ENCODE data around the gene TMEM26. TPM values are rescaled to one million over a fixed set of nuclear protein-coding genes. Genes with fewer than 3 reads are reported as not detected.

TMEM26 gene
- total RNA-seq, 1 donor from 2014 or later: 3.4 TPM

DNA sequence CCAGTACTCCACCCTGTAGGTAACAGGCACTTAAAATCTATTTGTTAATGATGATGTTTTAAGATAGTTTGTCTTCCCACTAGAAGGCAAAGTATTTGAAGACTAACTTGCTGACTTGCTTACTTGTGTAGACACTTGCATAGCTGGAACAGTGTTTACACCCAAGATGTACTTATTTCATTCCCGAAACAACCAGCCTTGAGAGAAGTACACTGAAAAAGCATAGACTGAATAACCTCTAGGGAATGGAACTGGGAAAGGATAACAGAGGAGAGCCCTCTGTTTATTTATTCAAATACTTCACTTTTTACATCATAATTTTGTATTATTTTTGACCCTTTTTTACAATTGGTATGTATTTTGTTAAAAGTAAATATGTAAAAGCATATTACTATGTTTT is 33.1 kb upstream of the TMEM26 start:
- DNase-seq (ENCODE audit: extremely low spot score, unreplicated experiment): no peak
- H3K4me1 Mint-ChIP-seq (ENCODE audit: unreplicated experiment): no peaks in the 10 kb centered on the region
- no peaks in the 10 kb centered on the region for H3K36me3 Mint-ChIP-seq
- TF ChIP-seq, protein P1, sequence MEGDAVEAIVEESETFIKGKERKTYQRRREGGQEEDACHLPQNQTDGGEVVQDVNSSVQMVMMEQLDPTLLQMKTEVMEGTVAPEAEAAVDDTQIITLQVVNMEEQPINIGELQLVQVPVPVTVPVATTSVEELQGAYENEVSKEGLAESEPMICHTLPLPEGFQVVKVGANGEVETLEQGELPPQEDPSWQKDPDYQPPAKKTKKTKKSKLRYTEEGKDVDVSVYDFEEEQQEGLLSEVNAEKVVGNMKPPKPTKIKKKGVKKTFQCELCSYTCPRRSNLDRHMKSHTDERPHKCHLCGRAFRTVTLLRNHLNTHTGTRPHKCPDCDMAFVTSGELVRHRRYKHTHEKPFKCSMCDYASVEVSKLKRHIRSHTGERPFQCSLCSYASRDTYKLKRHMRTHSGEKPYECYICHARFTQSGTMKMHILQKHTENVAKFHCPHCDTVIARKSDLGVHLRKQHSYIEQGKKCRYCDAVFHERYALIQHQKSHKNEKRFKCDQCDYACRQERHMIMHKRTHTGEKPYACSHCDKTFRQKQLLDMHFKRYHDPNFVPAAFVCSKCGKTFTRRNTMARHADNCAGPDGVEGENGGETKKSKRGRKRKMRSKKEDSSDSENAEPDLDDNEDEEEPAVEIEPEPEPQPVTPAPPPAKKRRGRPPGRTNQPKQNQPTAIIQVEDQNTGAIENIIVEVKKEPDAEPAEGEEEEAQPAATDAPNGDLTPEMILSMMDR (conservative IDR thresholded peaks at IDR 0.05): no peak
- H3K4me3 Mint-ChIP-seq: no peak overlapping the region
- peaks cover 7% of the 10 kb centered on the region for H3K9me3 Mint-ChIP-seq
- H3K27me3 Mint-ChIP-seq: no peaks in the 10 kb centered on the region
- no peak overlapping the region for H3K27ac Mint-ChIP-seq

DNA sequence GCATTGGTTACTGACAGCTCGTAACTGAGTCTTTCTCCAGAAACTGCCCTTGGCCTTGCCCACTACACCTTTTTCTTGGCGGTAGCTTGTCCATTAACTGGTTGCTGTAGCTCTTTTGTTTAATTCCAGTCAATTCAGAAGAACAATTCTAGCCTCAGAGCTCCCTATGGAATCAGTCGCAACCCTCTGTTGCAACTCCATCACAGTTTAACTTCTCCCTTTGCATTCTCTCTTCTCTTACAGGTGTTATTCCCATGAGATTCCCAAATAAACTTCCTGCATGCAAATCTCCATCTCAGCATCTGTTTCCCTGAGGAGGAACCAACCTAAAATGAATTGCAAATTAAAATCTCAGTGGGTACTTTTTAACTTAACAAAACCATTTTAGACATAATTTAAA is 28.4 kb upstream of the TMEM26 start:
- Mint-ChIP-seq H3K4me3 (no peak overlapping the region), H3K27ac (no peak overlapping the region), H3K9me3 (peaks cover 7% of the 10 kb centered on the region), H3K36me3 (no peaks in the 10 kb centered on the region), H3K27me3 (no peaks in the 10 kb centered on the region), H3K4me1 (ENCODE audit: unreplicated experiment) (no peaks in the 10 kb centered on the region)
- no peak for DNase-seq (ENCODE audit: extremely low spot score, unreplicated experiment)
- TF ChIP-seq, protein P1 (conservative IDR thresholded peaks at IDR 0.05): no peak

DNA sequence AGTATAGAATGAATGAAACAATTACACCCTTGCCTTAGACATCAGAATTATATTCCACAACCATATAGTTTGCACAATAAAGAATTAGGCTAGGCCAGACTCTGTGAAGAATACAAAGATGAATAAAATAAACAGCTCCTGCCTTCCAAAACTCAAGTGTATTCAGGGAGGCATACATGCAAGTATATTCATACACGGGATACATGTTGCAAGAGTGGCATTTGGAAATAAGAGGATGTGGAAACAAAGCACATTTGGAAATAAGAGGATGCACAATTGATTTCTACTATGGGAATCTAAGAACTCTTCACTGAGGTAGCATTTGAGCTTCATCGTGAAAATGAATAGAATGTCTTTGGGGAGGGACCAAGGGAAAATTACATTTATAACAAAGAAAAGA is 27.0 kb upstream of the TMEM26 start:
- H3K36me3 Mint-ChIP-seq: no peaks in the 10 kb centered on the region
- no peak overlapping the region for H3K4me3 Mint-ChIP-seq
- H3K27ac Mint-ChIP-seq: no peak overlapping the region
- TF ChIP-seq, protein P1 (conservative IDR thresholded peaks at IDR 0.05): no peak
- no peaks in the 10 kb centered on the region for H3K4me1 Mint-ChIP-seq (ENCODE audit: unreplicated experiment)
- H3K9me3 Mint-ChIP-seq: peaks cover 7% of the 10 kb centered on the region
- DNase-seq (ENCODE audit: extremely low spot score, unreplicated experiment): no peak
- H3K27me3 Mint-ChIP-seq: no peaks in the 10 kb centered on the region

DNA sequence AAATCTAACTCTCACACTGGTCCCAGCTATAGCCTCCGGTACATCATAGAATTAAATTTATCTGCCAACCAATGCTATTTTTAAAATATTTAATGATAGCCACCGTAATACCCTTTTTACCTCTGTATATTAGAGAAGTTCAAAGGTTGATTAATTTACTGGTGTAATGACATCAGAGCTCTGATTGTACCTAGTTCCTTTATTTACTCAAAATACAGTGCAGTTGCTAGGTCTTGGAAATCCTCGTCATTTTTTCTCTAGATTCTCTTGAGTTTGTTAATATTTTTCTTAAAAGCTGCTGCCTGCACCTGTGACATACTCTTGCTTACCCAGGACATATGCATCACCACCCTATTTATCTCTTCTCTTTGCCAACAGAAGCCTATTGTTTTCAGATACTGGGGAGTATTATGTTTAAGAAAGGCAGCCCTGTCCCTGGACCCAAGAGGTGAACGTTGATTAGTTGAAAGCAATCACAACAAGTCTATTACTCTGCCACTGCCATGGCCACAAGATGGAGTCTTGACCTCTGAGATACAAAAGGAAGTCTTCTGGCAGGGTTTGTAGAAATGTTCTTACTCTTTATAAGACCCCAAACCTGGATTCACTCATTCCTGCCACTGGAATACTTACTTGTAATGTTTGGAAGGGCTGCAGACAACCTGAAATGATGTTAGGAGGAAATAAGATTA is 25.6 kb upstream of the TMEM26 start:
- H3K4me3 Mint-ChIP-seq: no peak overlapping the region
- H3K36me3 Mint-ChIP-seq: no peaks in the 10 kb centered on the region
- H3K4me1 Mint-ChIP-seq (ENCODE audit: unreplicated experiment): no peaks in the 10 kb centered on the region
- H3K9me3 Mint-ChIP-seq: peaks cover 5% of the 10 kb centered on the region
- no peak overlapping the region for H3K27ac Mint-ChIP-seq
- DNase-seq (ENCODE audit: extremely low spot score, unreplicated experiment): no peak
- H3K27me3 Mint-ChIP-seq: no peaks in the 10 kb centered on the region
- TF ChIP-seq, protein P1 (conservative IDR thresholded peaks at IDR 0.05): no peak

DNA sequence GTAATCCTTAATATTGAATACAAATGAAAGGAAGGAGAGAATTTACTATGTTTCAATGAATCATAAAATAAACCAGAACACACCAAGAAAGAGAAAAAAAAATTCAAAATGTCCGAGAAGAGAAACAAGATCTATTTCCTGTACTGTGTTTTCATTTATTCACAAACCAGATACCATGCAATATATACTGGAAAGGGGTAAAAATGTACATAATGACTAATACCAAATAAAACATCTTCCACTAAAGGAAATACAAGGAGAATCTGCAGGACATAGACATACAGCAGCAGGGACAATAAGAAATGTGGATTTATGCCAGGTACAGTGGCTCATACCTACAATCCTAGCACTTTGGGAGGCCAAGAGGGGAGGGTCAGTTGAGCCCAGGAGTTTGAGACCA is 24.3 kb upstream of the TMEM26 start:
- Mint-ChIP-seq H3K27ac (no peak overlapping the region), H3K27me3 (no peaks in the 10 kb centered on the region), H3K9me3 (no peaks in the 10 kb centered on the region), H3K36me3 (no peaks in the 10 kb centered on the region), H3K4me1 (ENCODE audit: unreplicated experiment) (no peaks in the 10 kb centered on the region), H3K4me3 (no peak overlapping the region)
- TF ChIP-seq, protein P1 (conservative IDR thresholded peaks at IDR 0.05): no peak
- no peak for DNase-seq (ENCODE audit: extremely low spot score, unreplicated experiment)
